Sigmoid colon (tissue), 3 donors: Measurements from ENCODE around the gene LNX2.

Experiments used
- POLR2A ChIP-seq, 2 donors: fragments of 450-650 bp; IDR thresholded peaks; one replicate each; pipeline ENCODE4 v1.6.1; 2016; ENCODE audit warnings: antibody characterized with exemption in 2 of 2, mild to moderate bottlenecking in 2 of 2, moderate library complexity in 2 of 2
- TF ChIP-seq, protein P1 (sequence below), 4 experiments: fragments of 450-650 bp in 3 of 4; fragments of 200-600 bp in 1 of 4; IDR thresholded peaks; one replicate each; pipeline ENCODE4 v1.5.1; 2016 to 2019; ENCODE audit warnings: antibody characterized with exemption in 4 of 4, mild to moderate bottlenecking in 3 of 4, moderate library complexity in 2 of 4

DNA sequence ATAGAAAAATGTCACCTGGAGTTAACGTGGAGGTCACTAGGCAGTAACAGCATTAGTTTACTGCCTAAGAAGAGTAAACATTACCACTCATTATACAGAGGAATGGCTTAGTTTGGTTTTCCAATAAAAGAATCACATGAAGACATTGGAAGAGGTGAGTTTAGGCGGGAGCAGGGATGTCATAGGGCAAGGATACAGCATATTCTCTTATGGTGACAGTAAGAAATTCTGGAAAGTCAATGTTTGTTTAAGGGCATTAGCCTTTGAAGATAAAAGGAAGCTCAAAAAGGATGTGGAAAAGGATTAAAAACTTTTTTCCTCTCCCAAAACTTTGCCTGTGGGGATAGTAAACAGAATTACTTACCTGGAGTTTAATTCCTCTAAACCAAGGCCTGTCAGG, 5.5 kb upstream of the LNX2 start:
- TF ChIP-seq, protein P1, sequence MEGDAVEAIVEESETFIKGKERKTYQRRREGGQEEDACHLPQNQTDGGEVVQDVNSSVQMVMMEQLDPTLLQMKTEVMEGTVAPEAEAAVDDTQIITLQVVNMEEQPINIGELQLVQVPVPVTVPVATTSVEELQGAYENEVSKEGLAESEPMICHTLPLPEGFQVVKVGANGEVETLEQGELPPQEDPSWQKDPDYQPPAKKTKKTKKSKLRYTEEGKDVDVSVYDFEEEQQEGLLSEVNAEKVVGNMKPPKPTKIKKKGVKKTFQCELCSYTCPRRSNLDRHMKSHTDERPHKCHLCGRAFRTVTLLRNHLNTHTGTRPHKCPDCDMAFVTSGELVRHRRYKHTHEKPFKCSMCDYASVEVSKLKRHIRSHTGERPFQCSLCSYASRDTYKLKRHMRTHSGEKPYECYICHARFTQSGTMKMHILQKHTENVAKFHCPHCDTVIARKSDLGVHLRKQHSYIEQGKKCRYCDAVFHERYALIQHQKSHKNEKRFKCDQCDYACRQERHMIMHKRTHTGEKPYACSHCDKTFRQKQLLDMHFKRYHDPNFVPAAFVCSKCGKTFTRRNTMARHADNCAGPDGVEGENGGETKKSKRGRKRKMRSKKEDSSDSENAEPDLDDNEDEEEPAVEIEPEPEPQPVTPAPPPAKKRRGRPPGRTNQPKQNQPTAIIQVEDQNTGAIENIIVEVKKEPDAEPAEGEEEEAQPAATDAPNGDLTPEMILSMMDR (IDR thresholded peaks at IDR 0.05), result no peak
- TF ChIP-seq POLR2A (IDR thresholded peaks at IDR 0.05), result no peak
